GM18508 (cell line): Measurements from ENCODE around the gene TMEM170A.
"Not testable (repeated sequence)": the region's sequence is repeated elsewhere in the genome, so short reads cannot be mapped to it uniquely, and the experiment has no call there.

Experiments used
- ATAC-seq: cut with Tn5 transposase; IDR thresholded peaks from one replicate; pipeline ENCODE4 v1.9.1; 2021; ENCODE audit warnings: moderate number of reproducible peaks; ENCODE audit not compliant: insufficient read depth, unreplicated experiment

TMEM170A gene

DNA sequence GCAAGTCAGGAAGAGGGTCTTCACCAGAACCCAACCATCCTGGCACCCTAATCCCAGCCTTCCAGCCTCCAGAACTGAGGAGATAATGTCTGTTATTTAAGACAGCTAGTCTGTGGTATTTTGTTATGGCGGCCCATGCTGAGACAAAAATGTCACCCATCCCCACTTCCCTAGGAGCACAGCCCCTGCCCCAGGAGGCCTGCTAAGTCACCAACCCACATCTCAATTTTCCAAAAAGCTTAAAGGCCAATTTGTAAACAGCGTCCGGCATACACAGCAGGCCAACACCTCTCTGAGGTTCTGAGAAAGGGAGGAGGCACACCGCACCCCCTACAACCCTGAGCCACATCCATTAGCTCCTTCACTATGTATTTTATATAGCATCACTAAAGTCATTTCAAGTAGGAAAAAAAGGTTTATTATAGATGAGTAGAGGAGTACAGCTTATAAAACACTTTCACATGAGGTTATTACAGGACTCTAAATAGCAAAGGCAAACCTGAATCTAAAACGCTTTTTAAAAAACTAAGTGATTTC is 6.9 kb downstream of the TMEM170A start:
- no peak for ATAC-seq

DNA sequence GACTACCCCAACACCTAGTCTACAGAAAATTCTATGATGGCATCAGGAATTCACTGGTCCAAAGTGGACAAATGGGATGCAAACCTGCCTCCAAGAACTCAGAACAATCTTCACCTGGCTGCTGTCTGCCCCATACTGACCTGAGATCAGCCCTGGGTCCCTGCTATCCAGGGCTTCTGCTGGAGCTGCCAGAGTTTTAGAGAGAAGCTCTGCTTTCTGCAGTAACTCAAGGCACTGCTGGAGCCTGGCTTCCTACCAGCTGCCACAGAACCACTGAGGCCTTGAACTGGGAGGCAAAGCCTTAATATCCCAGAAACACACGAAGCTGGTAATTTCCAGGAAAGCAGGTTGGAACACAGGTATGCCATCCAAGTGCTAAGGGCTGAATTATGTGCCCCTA is 7.5 kb downstream of the TMEM170A start:
- ATAC-seq, result no peak

DNA sequence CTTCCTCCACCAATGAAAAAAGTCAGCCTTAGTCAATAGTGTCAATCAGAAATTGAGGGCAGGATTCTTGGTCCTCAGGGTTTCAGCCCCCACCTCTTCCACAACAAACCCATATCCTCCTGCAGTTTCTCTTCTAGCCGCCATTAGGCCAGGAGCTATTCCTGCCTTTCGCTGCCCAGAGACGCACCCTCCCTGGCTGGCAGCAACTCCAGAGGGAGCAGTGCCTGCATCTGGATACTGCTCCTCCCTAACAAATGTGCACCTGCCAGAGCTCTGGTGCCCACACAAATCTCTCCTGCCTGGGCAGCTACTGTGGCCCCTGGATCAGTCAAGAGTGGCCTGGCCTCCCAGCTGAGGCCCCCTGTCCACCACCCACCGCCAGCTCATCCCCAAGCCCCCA is 8.0 kb downstream of the TMEM170A start:
- not testable (repeated sequence) for ATAC-seq

DNA sequence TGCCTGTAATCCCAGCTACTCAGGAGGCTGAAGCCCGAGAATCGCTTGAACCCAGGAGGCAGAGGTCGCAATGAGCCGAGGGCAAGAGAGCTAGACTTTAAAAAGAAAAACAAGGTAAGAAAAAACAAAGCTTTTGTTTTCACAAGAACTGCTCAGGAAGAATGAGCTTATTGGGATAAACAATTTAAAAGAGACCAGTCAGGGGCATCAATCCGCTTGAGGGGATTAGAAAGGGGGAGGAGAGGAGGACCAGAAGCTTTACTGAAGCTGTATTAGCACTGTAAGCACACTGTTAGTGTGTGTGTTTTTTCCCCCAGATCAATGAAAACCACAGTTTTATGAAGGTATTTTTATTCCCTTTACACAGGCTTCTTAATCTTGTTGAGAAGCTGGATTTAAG is 8.8 kb downstream of the TMEM170A start:
- no peak for ATAC-seq

DNA sequence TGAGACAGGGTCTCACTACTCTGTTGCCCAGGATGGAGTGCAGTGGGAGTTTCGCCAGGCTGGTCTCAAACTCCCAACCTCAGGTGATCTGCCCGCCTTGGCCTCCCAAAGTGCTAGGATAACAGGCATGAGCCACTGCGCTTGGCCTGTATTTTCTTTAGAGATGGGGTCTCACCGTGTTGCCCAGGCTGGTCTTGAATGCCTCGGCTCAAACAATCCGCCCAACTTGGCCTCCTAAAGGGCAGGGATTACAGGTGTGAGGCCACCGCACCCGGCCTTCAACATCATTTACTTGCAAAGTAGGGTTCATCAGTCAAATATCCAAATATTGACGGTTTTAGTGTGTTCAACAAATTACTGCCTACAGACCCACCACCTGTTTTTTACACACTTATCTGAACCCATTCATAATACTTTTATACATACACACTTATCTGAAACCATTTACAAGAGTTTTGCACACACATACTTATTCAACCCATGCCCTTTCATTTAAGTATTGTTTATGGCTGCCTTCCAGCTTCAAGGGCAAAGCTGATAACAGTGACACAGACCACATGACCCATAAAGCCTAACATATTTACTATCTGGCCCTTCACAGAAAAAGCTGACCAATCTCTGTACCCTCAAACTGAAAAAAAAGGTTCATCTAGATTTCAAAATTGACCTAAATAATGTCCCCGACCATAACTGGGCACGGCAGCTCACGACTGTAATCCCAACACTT is 11.9 kb downstream of the TMEM170A start:
- ATAC-seq, result no peak

DNA sequence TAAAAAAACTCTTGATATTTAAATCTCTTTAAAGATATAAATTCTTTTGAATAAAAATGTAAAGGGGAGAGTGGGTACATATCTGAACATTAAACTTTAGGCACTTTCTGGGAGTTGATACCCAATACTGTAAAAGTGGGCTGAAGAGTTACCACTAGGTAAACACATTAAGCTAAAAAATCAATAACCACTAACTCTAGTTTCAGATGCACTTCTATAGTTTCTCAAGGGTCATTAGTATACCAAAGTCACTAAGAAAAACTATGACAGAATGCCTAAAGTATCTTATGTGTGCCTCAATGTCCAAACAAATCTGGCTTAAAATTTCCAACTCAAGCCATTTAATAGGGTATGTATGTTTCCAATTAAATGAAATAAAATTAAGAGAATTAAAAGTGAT is 18.1 kb downstream of the TMEM170A start:
- ATAC-seq, result no peak

DNA sequence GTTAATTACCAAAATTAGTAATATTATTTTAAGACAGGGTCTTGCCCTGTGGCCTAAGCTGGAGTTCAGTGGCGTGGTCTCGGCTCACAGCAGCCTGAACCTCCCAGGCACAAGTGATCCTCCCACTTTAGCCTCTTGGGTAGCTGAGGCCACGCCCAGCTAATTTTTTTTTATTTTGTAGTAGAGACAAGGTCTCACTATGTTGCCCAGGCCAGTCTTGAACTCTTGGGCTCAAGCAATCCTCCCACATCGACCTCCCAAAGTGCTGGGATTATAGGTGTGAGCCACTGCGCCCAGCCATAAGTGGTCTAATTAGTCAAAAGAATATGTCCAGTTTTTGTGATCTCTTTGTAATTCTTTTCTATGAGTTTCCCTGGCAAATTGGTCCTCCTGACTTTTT is 19.2 kb downstream of the TMEM170A start:
- ATAC-seq, result no peak

DNA sequence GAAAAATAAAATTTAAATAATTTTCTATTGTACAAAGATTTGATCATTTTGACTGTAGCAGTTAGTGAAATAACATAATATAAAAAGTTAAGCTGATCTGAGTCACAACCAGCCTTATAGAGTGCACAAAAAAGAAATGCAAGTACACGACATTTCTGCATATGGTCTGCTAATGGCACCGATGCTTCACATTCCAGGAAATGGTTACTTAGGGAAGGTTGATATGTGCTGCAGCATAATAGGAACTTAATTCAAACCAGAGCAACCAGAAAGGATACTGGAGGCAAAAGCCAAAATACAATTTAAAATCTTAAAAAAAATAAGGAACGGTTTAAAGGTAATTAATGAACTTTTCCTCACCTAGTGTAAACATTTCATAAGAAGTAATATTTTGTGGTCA is 21.2 kb downstream of the TMEM170A start:
- no peak for ATAC-seq

DNA sequence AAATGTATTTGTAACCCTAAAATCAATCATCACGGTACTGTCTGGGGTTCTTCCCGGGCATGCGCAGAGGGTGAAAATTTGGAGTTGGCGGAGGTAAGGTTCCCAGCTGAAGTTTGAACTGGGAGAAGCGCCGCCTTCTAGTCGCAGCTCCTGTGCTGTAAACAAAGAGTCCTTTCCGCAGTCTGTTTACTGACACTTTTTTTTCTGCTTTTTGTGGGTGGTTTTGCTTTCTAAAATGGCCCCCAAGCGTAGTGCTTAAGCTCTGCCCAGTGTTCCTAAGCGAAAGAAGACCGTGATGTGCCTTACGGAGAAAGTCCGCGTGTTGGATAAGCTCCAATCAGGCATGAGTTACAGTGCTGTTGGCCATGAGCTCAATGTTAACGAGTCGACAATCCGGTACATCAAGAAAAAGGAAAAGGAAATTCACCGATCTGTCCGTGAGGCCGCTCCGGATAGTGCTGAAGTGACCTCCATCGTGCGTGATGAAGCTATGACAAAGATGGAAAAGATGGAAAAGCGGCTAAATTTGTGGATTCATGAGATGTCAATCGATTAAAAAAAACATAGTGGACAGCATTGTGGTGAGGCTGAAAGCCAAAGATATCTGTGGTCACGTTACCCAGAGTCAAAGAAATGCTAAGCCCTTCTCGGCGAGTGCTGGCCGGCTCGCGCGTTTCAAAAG is 30.6 kb downstream of the TMEM170A start:
- peak; percentile 49 for ATAC-seq

DNA sequence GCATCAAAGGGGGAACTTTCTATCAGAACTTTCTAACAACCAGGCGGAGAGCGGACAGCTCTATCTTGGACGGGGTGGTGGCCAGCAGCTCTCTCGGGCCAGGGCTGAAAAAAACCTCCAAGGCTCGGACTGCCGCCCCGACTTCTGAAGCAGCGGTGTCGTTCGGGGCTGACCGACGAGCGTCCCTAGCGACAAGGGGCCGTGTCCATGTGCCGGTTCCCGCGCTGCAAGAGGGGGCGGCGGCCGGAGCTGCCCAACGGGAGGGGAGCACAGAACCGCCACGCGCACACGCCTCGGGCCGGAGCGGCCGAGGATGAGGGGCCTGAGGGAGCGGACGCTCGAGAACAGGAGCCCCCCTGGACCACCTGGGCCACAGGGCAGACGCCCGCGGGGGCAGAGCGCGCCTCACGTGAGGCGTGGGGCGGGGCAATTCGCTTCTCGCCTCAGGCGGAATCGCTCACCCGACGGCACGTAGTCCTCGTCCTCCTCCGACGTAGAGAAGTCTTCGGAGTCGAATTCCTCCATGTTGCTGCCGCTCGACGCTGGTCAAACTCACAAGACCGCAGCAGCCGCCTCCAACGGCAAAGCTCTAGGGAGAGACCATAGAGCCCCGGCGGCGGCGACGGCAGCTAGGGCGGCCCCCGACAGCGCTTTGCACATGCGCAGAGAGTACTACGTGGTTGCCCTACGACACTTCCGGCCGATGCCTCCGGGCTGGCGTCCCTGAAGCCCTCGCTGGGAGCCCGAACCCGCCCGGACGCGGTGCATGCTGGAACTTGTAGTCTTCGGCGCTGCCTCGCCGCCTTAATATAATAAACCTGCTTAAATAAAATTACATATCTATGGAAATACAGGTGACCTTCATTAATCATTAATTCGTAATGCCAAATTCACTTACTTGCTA is 31.4 kb downstream of the TMEM170A start, which contains the start of gene CFDP1:
CFDP1 (minus strand) TSS at position 676 of the 904 bp plus-strand sequence; CDS start at position 525, 151 bp downstream.
- ATAC-seq, result peak; percentile 86

DNA sequence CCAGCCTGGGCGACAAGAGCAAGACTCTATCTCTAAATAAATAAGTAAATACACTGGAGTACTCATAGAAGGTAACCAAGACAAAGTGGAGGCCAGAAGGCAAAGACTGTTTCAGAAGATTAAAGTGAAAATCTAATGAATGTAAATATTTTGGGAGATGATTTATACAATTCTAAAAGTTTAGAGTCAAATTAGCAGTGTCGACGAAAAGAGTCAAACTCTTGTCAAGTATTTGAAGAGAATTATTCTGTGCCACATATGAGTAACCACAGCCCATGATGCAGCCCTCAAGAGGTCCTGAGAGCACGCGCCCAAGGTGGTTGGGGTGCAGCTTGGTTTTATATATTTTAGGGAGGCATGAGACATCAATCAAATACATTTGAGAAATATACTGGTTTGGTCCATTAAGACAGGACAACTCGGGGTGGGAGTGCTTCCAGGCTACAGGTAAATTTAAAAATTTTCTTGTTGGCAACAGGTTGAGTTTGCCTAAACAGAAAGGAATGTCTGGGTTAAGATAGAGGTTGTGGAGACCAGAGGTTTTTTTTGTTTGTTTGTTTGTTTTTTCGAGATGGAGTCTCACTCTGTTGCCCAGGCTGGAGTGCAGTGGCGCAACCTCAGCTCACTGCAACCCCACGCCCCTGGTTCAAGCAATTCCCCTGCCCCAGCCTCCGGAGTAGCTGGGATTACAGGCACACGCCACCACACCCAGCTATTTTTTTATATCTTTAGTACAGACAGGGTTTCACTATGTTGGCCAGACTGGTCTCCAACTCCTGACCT is 34.7 kb downstream of the TMEM170A start:
- no peak for ATAC-seq

DNA sequence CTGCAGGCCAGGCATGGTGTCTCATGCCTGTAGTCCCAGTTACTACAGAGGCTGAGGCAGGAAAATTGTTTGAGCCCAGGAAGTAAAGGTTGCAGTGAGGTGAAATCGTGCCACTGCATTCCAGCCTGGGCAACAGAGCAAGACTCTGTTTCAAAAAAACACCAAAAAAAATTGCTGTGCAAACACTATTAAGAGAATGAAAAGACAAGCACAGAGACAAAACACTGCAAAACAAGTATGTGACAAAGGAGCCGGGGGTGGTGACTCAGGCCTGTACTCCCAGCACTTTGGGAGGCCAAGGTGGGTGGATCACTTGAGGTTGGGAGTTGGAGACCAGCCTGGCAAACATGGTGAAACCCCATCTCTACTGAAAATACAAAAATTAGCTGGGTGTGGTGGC is 38.0 kb downstream of the TMEM170A start:
- not testable (repeated sequence) for ATAC-seq

DNA sequence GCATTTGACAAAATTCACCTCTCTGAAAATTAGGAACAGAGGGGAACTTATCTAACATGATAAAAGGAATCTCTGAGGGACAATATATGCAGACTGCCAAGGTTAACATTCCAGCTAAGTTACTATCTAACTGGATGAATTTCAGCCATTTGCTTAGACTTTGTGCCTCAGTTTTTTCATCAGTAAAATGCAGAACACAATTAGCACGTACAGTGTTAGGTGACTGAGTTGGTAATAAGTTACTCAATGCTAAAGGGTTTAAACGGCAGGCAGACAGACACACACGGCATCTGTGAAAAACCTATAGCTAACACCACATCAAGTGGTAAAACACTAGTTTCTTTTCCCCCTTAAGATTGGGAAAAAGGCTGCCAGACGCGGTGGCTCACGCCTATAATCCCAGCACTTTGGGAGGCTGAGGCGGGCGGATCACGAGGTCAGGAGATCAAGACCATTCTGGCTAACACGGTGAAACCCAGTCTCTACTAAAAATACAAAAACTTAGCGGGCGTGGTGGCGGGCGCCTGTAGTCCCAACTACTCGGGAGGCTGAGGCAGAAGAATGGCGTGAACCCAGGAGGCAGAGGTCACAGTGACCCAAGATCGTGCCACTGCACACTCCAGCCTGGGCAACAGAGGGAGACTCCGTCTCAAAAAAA is 40.3 kb downstream of the TMEM170A start:
- not testable (repeated sequence) for ATAC-seq

DNA sequence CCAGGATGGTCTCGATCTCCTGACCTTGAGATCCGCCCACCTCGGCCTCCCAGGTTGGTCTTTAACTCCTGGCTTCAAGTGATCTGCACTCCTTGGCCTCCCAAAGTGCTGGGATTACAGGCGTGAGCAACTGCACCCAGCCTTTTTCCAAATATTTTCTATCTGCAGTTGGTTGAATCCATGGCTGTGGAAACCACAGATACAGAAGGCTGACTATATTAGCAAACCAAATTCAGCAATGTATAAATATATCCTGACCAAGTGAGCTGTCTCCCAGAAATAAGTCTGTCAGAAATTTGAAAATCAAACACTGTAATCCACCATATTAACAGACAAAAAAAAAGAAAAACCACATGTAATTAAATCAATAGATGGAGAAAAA is 40.8 kb downstream of the TMEM170A start:
- ATAC-seq, result no peak

DNA sequence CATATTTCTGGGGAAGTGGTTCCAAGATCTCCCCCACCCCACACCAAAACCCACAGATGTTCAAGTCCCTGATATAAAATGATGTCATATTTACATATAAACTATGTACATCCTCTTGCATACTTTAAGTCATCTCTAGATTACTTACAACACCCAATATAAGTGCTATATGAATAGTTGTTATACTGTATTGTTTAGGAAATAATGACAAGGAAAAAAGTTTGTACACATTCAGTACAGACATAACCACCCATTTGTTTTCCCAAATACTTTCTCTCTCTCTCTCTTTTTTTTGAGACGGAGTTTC is 42.7 kb downstream of the TMEM170A start:
- ATAC-seq, result no peak

DNA sequence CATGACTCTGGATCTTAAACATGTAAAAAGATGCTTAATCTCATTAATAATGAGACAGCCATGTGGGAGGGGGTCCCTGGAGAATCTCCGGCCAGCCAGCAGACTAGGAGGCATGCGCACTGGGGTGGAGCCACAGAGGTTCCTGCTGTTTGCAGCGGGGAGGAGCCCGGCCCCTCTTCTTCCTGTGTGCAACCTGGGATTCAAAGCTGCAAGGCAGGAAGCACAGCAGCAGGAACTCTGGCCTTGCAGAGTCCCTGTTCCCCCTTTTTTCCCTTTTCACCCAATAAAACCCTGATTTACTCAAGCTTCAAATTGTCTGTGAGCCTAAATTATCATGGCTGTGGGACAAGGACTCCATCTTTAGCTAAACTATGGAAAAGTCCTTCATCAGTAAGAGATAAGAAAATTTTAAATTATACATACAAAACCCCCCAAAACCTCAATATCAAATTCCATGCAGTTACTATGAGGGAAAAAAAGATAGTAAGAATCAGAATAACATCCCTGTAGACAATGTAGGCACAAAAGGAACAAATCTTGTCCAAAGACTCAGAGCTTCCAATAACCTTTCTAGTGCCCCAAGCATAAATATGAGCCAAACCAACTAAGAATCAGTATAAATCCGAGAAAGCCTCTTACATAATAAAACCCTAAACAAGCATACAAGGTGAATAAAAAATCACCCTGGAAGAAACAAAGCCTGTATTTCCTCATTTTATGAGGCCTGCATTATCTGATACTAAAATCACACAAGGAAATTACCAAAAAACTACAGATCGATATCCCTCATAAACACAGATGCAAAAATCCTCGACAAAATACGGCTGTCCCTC is 43.3 kb downstream of the TMEM170A start:
- ATAC-seq, result no peak

DNA sequence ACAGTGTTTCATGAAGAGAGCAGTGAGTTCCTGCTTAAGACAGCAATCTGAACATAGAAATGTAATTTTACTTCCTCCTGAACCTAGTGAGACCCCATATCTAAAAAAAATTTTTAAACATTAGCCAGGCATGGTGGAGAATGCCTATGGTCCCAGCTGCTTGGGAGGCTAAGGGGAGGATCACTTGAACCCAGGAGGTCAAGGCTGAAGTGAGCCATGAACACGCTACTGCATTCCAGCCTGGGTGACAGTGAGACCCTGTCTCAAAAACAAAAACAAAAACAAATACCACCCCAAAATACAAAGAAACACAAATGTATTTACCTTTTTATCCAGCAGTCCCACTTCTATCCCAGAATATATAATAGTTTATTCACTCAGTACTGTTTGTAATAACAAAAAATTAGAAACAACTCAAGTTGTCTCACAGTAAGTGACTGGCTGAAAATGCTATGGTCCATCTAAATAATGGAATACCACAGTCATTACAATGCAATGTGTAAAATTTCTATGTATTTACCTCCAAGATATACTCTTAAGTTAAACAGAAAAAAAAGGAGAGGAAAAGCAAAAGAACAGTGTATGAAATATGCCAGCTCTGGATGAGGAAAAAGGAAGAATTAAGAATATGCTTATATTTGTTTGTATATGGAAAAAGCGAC is 47.5 kb downstream of the TMEM170A start:
- ATAC-seq, result no peak
